PC-9 (cell line): ENCODE data around the gene AFAP1. TPM values are rescaled to one million over a fixed set of nuclear protein-coding genes. Genes with fewer than 3 reads are reported as not detected.
A peak's percentile ranks its signal among the peaks of the same experiment; 100 is the strongest.

Experiments used
- BruUV-seq: library from RNA; stranded (reverse); fragments of 400-500 nt; replicated peaks from 2 replicates; lab custom pipeline; 2021; lab: Mats Ljungman, UMichigan
- CTCF ChIA-PET: fragments of 300-600 bp; sonication (Branson Sonifier 250); formaldehyde crosslinking; loops from one replicate; lab custom pipeline; 2022; ENCODE audit warnings: antibody characterized with exemption; lab: Charles Lee
- POLR2A ChIA-PET: fragments of 300-600 bp; sonication (Branson Sonifier 250); formaldehyde crosslinking; loops from one replicate; lab custom pipeline; 2022; ENCODE audit warnings: antibody characterized with exemption; ENCODE audit not compliant: unreplicated experiment; lab: Charles Lee
- DNase-seq, 2 experiments: peaks; one replicate each; pipeline versions ENCODE4 v3.0.0 to v3.0.0-alpha.2; 2015 to 2022; ENCODE audit warnings: mixed read lengths in 1 of 2
- H2AFZ ChIP-seq: fragments of 200-600 bp; sonication (generic); 2 replicates; pipeline ENCODE4 v1.8.1; 2017; ENCODE audit warnings: antibody characterized with exemption
- H3F3A ChIP-seq: fragments of 200-600 bp; sonication (generic); 2 replicates; pipeline ENCODE4 v1.8.1; 2017; ENCODE audit warnings: antibody characterized with exemption, mild to moderate bottlenecking, low read depth; ENCODE audit not compliant: insufficient read depth
- H3K27ac ChIP-seq: fragments of 200-600 bp; sonication (generic); 2 replicates; pipeline ENCODE4 v1.6.1; 2016; ENCODE audit warnings: mixed run types
- H3K27me3 ChIP-seq: fragments of 200-600 bp; sonication (generic); 2 replicates; pipeline ENCODE4 v1.6.1; 2016; ENCODE audit warnings: low read depth, mixed run types; ENCODE audit not compliant: insufficient read depth
- H3K36me3 ChIP-seq: fragments of 200-600 bp; sonication (generic); 2 replicates; pipeline ENCODE4 v1.6.1; 2016; ENCODE audit warnings: low read depth, mixed run types
- H3K4me1 ChIP-seq: fragments of 200-600 bp; sonication (generic); replicated peaks from 2 replicates; pipeline ENCODE4 v1.6.1; 2016; ENCODE audit warnings: mixed run types; ENCODE audit not compliant: insufficient read depth
- H3K4me2 ChIP-seq: fragments of 200-600 bp; sonication (generic); 2 replicates; pipeline ENCODE4 v1.6.1; 2017; ENCODE audit warnings: mixed run types
- H3K4me3 ChIP-seq: fragments of 200-600 bp; sonication (generic); 2 replicates; pipeline ENCODE4 v1.6.1; 2016; ENCODE audit warnings: mixed run types
- H3K79me2 ChIP-seq: fragments of 200-600 bp; sonication (generic); 2 replicates; pipeline ENCODE4 v1.6.1; 2017; ENCODE audit warnings: low read depth, mixed run types
- H3K9me2 ChIP-seq: fragments of 200-600 bp; sonication (generic); 2 replicates; pipeline ENCODE4 v1.8.1; 2017; ENCODE audit warnings: mild to moderate bottlenecking; ENCODE audit not compliant: insufficient read depth
- H3K9me3 ChIP-seq: fragments of 200-600 bp; sonication (generic); 2 replicates; pipeline ENCODE4 v1.8.1; 2016; ENCODE audit warnings: low read depth; ENCODE audit not compliant: insufficient read depth
- H4K20me1 ChIP-seq: fragments of 200-600 bp; sonication (generic); 2 replicates; pipeline ENCODE4 v1.8.1; 2017; ENCODE audit not compliant: insufficient read depth
- CTCF ChIP-seq: fragments of 200-600 bp; sonication (generic); conservative IDR thresholded peaks from 2 replicates; pipeline ENCODE4 v1.6.1; 2017; ENCODE audit warnings: mixed run types, antibody characterized with exemption, mild to moderate bottlenecking, moderate library complexity
- EZH2 ChIP-seq: fragments of 200-600 bp; sonication (generic); IDR thresholded peaks from 2 replicates; pipeline ENCODE4 v1.8.0; 2017; ENCODE audit warnings: antibody characterized with exemption, low read depth
- intact Hi-C: fragments of 100-400 bp; cut with micrococcal nuclease; formaldehyde crosslinking; loops from one replicate; pipeline ENCODE4 v1.10.0; 2022; ENCODE audit not compliant: unreplicated experiment
- total RNA-seq: library from RNA; stranded (reverse); gene quantifications from 2 replicates; pipeline ENCODE4 v1.2.3, GENCODE V29; 2021

Gene AFAP1
- total RNA-seq, 1 experiment from 2014 or later, result 69.6 TPM

GRCh38 chr4:7978907-7979651 lies 39.4 kb upstream of the AFAP1 start:
- peak; percentile 51 to 73 for DNase-seq
- peaks cover 50% of the 10 kb centered on the region for H3K4me1 ChIP-seq
- POLR2A ChIA-PET, result interaction anchor here (0.6 to 1.0 kb wide), 3 partner anchors 107 to 175 kb away, joined by 4 read pairs; no protein-coding TSS in a partner anchor
- peaks cover 48% of the 10 kb centered on the region for H3F3A ChIP-seq
- peak overlapping the region; percentile 58 for H3K4me2 ChIP-seq
- no peaks in the 10 kb centered on the region for H3K9me2 ChIP-seq
- intact Hi-C loops, result loop anchor here (1.0 to 2.0 kb wide), 5 partner anchors 9 to 174 kb away; no protein-coding TSS in a partner anchor
- TF ChIP-seq CTCF (no peak), EZH2 (no peak)
- H3K36me3 ChIP-seq, result no peaks in the 10 kb centered on the region
- peak overlapping the region; percentile 78 for H3K27ac ChIP-seq
- no peaks in the 10 kb centered on the region for H3K27me3 ChIP-seq
- H3K79me2 ChIP-seq, result no peaks in the 10 kb centered on the region
- no peak overlapping the region for H2AFZ ChIP-seq
- H3K9me3 ChIP-seq, result no peaks in the 10 kb centered on the region
- no peaks in the 10 kb centered on the region for H4K20me1 ChIP-seq
- peak overlapping the region; percentile 18; the same call in 1 of the 2 replicates for H3K4me3 ChIP-seq
- BruUV-seq, result TSS peak; percentile 14
- CTCF ChIA-PET, result interaction anchor here (0.8 to 1.8 kb wide), 6 partner anchors 39 to 177 kb away, joined by 3 to 10 read pairs (median 4); partner anchors contain the start of gene AFAP1

DNA sequence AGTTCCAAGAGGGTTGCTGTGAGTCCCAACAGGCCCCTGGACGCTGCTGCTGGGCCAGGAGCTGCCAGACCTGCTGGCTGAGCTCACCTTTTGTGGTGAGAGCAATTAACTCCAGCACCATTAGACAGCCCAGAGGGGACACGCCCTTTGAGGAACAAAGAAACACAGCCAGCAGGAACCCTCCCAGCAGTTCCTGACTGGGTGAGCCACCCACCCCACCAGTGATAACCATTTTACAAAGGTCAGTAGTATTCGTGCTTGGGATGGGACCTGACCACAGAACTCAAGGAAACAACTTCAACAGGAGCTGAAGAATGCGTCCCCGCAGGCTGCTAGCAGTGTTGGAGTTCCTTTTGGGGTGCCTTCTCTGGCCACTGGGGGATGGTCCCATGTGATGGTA lies 38.8 kb upstream of the AFAP1 start:
- Histone ChIP-seq H3K4me1 (peaks cover 56% of the 10 kb centered on the region), H3K79me2 (no peaks in the 10 kb centered on the region), H3K36me3 (no peaks in the 10 kb centered on the region), H3K27ac (peak overlapping the region; percentile 78), H3K9me3 (no peaks in the 10 kb centered on the region), H3K27me3 (no peaks in the 10 kb centered on the region), H4K20me1 (no peaks in the 10 kb centered on the region), H2AFZ (no peak overlapping the region), H3K4me2 (peak overlapping the region; percentile 58), H3K4me3 (peak overlapping the region; percentile 18; the same call in 1 of the 2 replicates), H3K9me2 (no peaks in the 10 kb centered on the region), H3F3A (peaks cover 53% of the 10 kb centered on the region)
- ChIA-PET CTCF (interaction anchor here (0.8 to 1.8 kb wide), 5 partner anchors 38 to 176 kb away, joined by 3 to 10 read pairs (median 5); partner anchors contain the start of gene AFAP1), POLR2A (interaction anchor here (0.6 to 1.0 kb wide), 4 partner anchors 11 to 174 kb away, joined by 3 to 5 read pairs (median 4); no protein-coding TSS in a partner anchor)
- TF ChIP-seq CTCF, result no peak
- no peak for TF ChIP-seq EZH2
- BruUV-seq, result no TSS peak
- peak; percentile 92 to 98 for DNase-seq
- intact Hi-C loops, result loop anchor here (1.0 to 2.0 kb wide), 4 partner anchors 14 to 174 kb away; no protein-coding TSS in a partner anchor

- no peak overlapping the region for H3K4me2 ChIP-seq
- intact Hi-C loops, result no loop called here
- H3K27ac ChIP-seq, result peak overlapping the region; percentile 49
- BruUV-seq, result no TSS peak
- no peak overlapping the region for H2AFZ ChIP-seq
- ChIA-PET POLR2A (no interaction called here), CTCF (no interaction called here)
- H3K27me3 ChIP-seq, result no peaks in the 10 kb centered on the region
- no peak for DNase-seq
- peaks cover 72% of the 10 kb centered on the region for H3K4me1 ChIP-seq
- no peak overlapping the region for H3K4me3 ChIP-seq
- H3K79me2 ChIP-seq, result peaks cover 3% of the 10 kb centered on the region; the same call in 1 of the 2 replicates
- no peak for TF ChIP-seq CTCF
- TF ChIP-seq EZH2, result no peak
- no peaks in the 10 kb centered on the region for H4K20me1 ChIP-seq
- peaks cover 71% of the 10 kb centered on the region for H3F3A ChIP-seq
- H3K9me2 ChIP-seq, result no peaks in the 10 kb centered on the region
- no peaks in the 10 kb centered on the region for H3K9me3 ChIP-seq
- H3K36me3 ChIP-seq, result no peaks in the 10 kb centered on the region
Observed at GRCh38 chr4:7976634-7977033, 37.0 kb upstream of the AFAP1 start.
